CD4-positive, alpha-beta T cell treated with Interferon gamma for 1 hour (primary cell): Measurements from ENCODE around the gene ISCA2.
"Not testable (repeated sequence)": the region's sequence is repeated elsewhere in the genome, so short reads cannot be mapped to it uniquely, and the experiment has no call there.

Experiments used
- DNase-seq: peaks from one replicate; pipeline ENCODE4 v3.0.0-alpha.2; 2020

Gene ISCA2

GRCh38 chr14:74531467-74531866 is 37.9 kb downstream of the ISCA2 start:
- no peak for DNase-seq

GRCh38 chr14:74532246-74532645 is 38.7 kb downstream of the ISCA2 start:
- DNase-seq: no peak

GRCh38 chr14:74533576-74533975 is 40.0 kb downstream of the ISCA2 start:
- no peak for DNase-seq

GRCh38 chr14:74535756-74536325 is 42.3 kb downstream of the ISCA2 start:
- no peak for DNase-seq

GRCh38 chr14:74536336-74536735 is 42.8 kb downstream of the ISCA2 start:
- not testable (repeated sequence) for DNase-seq

- no peak for DNase-seq
Observed at GRCh38 chr14:74538411-74539391, 45.1 kb downstream of the ISCA2 start.

GRCh38 chr14:74539503-74539902 is 45.9 kb downstream of the ISCA2 start:
- DNase-seq: no peak

GRCh38 chr14:74541225-74541624 is 47.7 kb downstream of the ISCA2 start:
- DNase-seq: no peak

GRCh38 chr14:74542056-74542685 is 48.6 kb downstream of the ISCA2 start:
- no peak for DNase-seq

- DNase-seq: no peak
Observed at GRCh38 chr14:74543771-74544438, 50.3 kb downstream of the ISCA2 start.

- DNase-seq: no peak
Observed at GRCh38 chr14:74545386-74545785, 51.8 kb downstream of the ISCA2 start.

- DNase-seq: no peak
Observed at GRCh38 chr14:74546416-74546815, 52.9 kb downstream of the ISCA2 start.
